HG03354 (cell line): ENCODE data around the gene ATXN2.

Experiments
- ATAC-seq: cut with Tn5 transposase; IDR thresholded peaks from one replicate; pipeline ENCODE4 v1.9.1; 2021; ENCODE audit warnings: mild to moderate bottlenecking; ENCODE audit not compliant: unreplicated experiment, poor library complexity, severe bottlenecking

The ATXN2 gene

DNA sequence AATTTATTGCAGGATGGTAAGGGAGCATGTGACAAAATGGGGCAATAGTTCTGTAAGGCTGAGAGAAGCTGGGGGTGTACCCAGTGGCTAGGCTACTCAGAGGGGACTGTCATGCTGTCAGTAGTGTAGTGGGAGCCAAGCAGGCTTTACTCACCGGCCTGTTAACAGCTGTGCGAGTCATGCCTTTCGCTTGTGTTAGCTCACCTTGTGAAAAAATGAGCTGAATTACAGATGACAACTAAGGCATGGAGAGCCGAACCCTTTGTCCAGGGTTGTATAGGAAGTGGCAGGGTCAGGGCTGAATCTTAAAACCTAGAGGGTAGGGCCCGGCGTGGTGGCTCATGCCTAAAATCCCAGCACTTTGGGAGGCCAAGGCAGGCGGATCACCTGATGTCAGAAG is 155.5 kb downstream of the ATXN2 start:
- ATAC-seq: no peak

DNA sequence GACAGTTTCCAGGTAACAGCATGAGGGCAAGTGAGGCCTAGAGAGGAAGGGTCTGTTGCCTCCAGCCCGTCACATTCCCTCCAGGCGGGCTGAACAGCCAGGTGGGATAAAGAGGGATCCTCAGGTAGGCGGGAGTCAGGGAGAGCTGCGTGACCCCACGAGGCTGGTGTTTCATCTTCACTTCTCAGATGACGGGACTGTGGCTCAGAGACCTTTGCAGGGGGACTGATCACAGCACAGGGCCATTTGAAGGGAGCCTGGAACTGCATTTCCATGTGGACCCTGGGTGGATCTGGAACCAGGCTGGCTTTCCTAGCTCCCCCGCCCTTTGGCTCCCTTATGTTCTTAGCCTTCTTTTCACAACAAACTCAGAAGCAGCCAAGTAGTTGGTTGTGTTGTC is 156.0 kb downstream of the ATXN2 start:
- ATAC-seq: no peak

DNA sequence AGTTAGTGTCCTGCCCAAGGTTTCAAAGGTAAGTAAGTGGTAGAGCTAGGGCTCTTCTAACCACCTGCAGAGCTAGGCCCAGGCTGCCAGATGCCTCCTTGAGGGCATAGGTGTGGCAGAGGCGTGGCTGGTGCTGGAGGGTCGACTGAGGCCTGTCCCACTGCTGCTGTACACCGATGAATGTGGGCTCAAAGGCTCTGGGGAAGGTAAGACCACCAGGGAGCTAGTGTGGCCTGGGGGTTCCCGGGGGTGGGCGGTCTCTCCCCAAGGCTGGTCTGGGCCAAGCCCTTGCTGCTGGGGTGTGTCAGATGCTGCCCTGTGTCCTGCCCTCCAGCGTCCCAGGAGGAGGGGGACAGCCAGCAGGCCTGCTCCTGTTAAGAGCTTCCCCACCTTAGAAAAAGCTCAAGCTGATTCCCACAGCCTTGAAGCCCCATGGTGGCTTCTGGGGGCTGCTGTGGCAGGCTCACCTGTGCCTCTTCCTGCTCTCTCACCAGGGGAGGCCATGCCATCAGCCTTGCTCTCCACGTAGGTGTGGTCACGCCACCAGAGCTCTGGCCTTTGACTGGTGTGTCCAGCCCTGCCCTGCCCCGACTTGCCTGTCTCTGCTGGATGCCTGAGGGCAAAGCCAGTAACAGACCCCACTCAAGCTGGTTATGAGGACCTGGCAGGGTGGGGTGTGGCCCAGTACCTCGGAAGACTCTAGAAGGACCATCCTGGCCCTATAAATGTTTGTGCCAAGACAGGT is 156.6 kb downstream of the ATXN2 start:
- ATAC-seq: no peak

DNA sequence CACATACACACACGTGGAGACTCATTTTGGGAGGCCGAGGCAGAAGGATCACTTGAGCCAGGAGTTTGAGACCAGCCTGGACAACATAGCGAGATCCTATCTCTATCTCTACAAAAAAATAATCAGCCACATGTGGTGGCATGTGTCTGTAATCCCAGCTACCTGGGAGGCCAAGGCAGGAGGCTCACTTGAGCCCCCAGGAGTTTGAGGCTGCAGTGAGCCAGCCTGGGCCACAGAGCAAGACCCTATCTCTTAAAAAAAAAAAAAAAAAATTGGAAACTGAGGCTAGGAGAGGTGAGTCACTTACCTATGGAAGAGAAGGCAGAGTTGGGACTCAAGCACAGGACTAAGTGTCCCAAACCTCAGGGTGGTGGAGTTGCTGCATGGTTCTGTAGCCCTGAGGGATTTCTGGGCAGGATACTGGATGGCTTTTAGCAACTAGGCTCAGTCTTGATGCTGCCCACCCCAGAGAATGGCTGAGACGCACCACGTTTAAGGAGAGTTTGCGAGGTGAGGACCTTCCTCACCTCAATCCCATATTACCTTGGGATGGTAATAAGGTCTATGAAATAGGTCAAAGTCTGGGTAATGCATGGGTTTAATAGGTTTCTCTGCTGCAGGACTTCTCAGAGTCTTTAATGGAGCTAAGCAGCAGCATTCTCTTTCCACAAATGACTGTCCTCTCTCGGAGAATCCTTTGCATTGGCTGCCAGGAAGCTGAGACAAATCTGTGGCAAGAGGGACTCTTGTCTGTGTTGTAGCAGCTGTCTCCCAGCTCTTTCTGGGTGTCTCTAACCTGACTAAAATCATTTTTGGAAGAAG is 157.8 kb downstream of the ATXN2 start:
- no peak for ATAC-seq

DNA sequence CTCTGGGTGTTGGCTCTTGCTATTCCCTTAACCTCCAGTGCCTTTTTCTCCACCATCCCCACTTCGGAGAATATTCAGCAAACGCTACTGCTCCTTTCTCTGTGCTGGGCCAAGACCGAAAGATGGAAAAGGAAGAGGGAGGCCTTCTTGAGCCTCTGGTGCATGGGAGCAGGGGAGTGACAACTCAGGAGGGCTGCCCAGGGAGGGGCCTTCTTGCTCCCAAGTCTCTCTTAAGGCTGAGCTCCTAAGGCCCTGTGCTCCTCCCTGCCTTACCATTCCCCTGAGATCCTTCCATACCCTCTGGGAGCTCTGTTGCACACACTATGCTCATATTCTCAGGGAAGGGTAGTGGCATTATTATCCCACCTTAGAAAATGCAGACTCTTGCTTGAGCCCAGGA is 158.5 kb downstream of the ATXN2 start:
- ATAC-seq: no peak

DNA sequence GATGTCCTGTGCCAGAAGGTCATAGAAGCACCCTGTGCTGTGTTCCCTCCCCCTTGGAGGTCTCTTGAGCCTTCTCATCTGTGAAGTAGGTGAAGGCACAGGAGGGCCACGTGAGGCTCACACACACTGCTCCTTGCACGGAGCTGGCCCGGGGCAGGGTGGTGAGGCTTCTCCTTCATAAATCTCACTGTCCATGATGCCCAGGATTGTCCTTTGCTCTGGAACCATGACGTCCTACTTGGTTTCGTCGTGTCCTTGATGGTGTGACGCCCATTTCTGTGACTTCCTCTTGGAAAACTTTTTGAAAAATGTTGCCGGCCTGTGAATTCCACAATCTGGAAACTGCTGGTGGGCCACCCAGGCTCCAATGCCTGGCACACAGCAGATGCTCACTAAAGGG is 159.0 kb downstream of the ATXN2 start:
- ATAC-seq: no peak

DNA sequence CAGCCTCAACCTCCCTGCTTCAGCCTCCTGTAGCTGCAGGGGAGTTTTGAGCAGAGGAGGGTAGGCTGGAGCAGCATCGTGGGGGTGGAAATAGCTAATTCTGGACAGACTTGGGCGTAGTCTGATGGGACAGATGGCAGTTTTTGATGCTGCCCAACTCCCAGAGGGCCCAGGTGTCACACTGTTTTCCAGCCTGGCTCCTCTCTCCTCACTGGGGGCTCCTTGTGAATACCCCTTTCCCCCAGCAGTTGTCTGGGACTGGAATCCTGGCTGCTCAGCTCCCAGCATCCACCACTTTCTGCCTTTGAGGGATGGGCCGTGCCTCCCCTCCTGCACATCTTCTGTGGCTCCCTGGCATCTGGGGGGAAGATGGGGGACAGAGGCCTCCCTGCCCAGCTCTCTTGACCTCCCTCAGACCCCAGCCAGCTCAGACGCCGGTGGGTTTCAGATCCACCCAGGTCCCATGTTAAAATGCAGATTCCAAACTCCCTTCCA is 159.4 kb downstream of the ATXN2 start:
- ATAC-seq: no peak

DNA sequence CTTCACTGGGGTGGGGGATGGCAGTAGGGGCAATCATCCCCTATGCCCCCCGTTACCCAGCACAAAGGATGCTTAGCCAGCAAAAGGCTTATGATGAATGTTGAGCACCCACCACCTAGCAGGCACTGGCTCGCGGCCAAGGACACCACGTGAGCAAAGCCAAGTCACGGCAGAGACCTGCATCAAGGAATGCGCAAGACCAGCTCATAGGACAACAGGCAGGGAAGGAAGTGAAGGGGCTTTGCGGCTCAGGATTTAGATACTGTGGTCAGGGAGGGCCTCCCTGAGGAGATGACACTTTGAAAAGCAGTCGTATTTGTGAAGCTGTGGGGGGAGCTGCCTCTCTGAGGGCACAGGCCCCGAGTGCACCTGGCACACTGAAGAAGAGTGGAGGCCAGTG is 160.6 kb downstream of the ATXN2 start:
- ATAC-seq: no peak

DNA sequence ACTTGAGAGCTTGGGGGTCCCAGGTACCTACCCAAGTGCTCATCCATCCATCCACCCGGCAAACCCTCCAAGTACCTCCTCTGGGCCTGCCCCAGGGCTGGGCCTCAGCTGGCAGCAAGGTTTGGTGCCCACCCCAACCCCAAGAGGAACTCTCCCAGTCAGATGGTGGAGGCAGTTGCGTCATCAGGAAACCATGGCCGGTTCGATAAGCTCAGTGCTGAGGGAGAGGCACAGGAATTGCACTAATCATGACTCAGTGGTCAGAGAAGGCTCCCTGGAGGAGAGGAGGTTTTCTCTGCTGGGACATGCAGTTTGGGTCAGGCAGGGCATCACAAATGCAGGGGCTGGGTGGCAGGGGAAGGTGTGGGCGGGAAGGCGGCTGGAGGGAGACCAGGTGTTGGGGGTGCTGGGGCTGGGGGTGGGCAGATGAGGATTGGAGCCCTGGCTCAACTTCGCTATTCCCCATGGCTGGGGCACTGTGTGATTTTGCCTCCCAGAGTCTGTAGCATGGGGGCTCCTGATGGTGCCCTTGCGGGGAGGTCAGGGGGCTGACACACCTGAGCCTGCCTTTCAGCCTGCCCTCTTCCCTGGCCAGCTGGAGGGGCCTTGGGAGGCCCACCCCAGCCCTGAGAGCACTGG is 161.2 kb downstream of the ATXN2 start:
- ATAC-seq: no peak

DNA sequence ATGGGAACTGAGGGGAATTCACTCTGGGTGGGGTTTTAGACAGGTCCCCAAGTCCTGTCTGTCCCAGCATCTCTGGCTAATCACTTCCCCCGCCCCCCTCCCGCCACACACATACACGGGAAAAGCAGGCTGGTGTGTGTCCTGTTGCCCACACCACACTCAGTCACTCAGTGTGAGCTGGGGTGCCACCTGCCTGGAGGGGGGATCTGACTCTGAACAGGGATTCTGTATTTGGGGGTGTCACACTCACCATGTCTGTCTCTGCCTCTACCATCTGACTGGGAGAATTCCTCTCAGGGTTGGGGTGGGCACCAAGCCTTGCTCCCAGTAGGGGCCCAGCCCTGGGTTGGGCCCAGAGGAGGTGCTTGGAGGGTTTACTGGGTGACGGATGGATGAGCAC is 162.3 kb downstream of the ATXN2 start:
- ATAC-seq: no peak

DNA sequence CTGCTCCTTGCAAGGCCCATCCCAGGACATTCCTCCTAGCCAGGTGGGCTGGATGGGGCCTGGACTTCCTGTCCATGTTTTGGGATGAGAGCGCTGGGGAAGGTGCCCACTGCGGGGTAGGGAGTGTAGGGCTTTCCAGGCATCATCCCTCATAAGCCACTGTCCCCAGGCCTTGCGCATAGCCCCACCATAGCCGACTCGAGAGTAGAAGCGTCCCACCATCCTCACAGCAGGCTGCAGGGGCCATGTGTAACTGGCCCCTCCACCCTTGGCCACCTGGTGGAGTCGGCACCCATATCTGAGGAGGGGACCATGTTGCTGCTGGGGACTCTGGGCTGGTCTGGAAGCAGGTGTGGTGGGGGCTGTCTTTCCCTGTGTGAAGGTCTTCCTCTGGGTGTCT is 162.8 kb downstream of the ATXN2 start:
- no peak for ATAC-seq

DNA sequence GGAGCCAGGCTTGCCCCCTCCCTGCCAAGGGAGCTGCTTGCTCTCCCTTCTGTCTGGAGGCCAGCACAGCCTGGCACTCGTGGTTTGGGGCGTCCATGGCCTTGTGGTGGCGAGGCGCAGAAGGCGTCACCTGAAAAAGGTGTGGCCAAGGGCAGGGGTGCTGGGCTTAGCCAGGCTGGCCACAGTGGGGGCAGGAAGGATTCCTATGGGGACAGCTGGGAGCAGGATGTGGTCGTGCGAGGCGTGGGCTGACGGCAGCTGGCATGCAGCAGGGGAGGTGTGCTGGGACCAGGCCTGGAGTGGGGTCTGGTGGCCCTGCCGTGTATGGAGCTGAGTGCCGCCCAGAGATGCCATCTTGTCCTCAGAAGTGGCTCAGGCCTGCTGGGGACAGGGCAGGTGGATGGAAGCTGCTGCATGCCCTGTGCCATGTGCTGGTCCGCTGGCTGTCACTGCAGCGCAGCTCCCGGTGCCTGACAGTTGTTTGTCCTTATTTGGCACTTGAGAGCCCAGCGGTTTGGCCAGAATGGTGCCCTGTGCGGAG is 163.4 kb downstream of the ATXN2 start:
- no peak for ATAC-seq

DNA sequence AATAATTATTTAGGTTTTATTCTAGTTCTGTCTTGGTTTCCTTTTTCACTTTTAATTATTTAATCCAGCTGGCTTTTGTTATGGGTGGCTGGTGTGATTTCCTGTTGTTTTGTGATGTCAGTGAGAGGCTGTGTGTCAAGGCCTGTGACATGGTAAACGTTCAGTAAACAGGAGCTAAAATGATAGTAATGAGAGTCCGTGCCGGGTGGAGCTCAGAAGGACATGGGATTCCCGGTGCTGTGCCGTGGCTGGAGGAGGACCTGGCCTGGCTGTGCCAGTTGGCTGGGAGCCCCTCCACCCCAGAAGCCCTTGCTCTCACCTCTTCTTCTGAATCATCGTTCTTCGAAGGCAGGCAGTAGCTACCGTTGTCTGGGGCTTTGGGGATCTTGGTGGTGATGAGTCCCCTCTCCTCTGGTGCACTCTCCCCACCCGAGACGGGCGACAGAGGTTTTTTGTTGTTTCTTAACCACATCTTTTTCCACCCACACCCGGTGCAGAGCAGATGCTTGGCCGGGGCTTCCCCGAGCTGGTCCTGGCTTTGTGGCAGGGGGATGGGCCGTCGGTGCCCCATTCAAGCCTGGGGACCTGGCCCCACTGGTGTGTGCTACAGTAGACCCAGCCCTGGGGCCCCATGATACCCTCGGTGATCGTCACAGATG is 164.3 kb downstream of the ATXN2 start:
- peak; percentile 70 for ATAC-seq

DNA sequence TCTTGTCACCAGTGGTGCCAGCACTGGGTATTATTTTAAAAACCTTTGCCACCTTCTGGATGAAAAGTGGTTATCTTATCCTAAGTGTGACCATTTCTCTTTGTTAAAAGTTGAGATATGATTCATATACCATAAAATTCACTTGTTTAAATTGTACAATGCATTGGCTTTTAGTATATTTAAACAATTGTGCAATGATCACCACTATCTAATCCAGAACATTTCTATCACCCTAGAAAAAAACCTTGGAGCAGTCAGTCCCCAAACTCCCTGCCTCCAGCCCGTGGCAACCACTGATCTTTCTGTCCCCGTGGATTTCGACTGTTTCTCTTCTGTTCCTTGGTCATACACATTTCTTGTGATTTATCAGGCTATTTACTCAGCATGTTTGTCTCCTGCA is 165.1 kb downstream of the ATXN2 start:
- ATAC-seq: no peak

DNA sequence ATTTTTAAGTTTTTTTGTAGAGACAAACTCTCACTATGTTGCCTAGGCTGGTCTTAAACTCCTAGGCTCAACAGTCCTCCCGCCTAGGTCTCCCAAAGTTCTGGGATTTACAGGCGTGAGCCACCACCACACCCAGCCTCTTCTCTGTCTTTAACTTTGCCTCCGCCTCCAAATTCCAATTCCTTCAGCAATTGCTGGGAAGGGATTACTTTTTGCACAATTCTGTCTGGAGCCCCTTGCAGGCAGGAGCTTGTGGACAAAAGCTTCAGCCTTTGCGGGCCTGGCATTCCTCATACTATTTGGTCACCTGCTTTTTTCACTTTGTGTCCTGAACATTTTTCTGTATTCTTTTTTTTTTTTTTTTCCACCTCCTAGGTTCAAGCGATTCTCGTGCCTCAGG is 167.3 kb downstream of the ATXN2 start:
- ATAC-seq: no peak

DNA sequence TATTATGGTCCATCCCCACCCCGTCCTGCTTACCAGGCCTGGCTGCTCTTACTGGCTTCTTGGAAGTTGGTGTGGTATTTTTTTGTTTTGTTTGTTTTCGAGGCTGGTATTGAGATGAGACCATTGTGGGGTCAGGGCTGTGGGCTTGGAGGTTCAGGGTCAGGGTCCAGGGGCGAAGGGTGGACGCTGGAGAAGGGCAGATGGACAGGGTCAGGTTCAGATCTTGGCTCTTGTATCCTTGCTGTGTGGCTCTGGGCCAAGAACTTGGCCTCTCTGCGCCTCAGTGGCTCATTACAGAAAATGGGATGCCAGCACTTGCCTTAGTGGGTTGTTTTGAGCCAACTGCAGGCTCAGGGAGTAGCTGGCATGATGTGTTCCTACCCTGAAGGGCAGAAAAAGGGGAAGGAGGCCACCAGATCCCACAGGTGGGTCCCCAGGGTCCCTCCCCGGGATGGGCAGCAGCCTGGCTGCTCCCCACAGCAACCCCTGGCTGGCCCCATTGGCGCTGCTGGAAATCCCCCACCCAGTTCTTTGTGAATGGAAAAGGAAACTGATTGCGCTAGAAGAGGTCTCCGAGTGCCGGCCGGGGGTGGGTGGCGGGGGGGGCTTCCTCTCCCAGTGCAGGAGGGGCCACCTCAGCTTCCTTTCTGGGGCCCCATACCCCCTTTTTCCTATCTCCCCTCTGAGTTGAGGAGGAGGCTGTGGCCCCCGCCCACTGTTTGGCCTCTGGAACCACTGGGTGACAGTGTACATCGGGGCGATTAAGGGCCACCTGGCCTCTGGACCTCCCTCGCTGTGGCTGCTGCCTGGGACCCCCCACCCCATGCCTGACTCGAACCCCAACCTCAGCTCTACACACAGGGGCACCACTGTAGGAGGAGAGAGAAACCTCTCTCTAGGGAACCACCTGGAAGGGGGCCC is 168.4 kb downstream of the ATXN2 start:
- ATAC-seq: peak; percentile 24

DNA sequence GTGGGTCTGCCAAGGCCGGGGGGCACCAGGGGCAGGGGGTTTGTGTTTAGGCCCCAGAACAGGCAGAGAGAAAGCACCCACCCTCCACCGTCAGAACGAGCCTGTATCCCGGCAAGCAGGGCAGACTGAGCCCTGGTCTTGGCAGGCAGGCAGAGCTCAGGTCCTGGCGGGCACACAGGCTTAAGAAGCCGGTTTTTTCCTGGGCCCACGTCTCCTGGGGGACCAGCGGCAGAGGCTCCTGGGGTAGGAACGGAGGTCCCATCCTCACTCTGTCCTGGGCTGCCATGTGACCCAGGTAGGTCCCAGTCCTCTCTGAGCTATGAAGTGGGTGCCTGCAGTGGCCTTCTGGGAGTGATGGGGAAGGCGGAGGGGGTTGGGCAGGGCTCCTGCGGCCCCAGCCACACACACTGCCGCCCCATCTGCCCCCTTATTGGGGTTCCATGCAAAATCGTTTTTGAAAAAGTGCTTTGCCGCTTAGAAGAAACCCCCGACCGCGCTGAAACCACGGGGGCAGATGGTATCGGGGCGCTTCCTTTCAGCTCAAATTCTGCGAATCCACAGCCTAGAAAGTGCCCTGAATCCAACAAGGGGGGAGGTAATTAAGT is 169.2 kb downstream of the ATXN2 start:
- no peak for ATAC-seq

DNA sequence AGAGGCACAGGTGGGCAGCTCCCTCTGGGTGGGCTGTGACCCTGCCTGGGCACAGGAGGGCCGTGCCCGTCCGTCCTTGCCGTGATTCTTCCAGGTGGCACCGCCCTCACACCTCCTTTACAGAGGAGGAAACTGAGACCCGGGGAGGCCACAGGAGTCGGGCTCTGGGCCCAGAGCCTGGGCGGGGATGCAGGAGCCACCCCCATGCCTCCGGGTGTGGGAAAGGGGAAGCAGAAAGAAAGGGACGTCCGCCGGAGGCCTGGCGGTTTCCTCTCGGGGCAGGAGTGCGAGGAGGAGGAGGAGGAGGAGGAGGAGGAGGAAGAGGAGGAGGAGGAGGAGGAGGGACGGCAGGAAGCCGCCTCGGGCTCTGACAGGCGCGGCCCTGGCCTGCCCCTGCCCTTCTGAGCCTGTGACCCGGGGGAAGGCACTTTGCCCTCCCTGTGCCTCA is 170.4 kb downstream of the ATXN2 start:
- ATAC-seq: no peak
